ENCODE measurements around the gene ARID3A.

ARID3A gene

DNA sequence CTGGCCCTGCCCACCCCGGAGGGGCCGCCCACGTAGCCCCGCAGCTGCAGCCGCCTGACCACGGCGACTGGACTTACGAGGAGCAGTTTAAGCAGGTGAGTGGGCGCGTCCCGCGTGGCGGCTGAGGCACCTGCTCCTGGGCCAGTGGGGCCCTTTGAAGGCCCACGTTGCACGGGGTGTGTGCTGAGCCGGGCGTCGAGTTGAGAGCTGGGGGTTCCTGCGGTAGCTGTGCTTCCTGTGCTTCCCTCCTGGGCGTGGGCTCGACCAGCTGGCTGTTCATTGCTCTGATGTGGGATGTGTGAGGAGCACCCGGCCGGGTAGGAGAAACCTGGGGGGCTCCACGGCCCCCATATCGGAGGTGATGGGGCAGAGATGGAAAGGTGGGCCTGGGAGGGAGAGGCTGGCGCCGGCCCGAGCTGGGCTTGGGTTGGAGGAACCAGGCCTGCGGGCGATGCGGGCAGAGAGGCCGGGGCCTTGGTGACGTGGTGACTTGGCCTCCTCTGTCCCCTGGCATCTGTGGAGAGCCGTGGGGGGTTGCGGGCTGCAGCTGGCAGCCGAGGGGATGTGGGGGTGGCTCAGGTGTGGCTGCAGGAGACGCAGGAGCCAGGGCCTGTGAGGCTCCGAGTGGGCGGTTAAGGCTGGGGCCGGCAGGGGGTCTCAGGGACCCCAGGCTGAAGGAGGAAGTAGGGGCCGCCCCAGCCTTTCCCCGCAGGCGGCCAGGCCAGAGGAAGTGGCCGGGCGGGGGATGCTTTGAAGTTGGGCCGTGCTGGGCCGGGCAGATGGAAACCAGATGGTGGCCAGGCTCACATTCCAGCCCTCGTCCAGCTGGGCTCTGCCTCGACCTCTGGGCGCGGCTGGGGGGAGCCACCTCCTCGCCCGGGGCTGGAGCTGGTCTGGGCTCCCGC is 7.1 kb downstream of the ARID3A start:
- in situ Hi-C loops (cut with HindIII; ENCODE audit: low sequenced_read_pairs), result no loop called here
- H3K4me3 ChIP-seq (ENCODE audit: low read depth, low read length), result no peak overlapping the region
- TF ChIP-seq, protein P1, sequence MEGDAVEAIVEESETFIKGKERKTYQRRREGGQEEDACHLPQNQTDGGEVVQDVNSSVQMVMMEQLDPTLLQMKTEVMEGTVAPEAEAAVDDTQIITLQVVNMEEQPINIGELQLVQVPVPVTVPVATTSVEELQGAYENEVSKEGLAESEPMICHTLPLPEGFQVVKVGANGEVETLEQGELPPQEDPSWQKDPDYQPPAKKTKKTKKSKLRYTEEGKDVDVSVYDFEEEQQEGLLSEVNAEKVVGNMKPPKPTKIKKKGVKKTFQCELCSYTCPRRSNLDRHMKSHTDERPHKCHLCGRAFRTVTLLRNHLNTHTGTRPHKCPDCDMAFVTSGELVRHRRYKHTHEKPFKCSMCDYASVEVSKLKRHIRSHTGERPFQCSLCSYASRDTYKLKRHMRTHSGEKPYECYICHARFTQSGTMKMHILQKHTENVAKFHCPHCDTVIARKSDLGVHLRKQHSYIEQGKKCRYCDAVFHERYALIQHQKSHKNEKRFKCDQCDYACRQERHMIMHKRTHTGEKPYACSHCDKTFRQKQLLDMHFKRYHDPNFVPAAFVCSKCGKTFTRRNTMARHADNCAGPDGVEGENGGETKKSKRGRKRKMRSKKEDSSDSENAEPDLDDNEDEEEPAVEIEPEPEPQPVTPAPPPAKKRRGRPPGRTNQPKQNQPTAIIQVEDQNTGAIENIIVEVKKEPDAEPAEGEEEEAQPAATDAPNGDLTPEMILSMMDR (IDR thresholded peaks at IDR 0.05; ENCODE audit: low read depth, low read length, missing control alignments), result no peak
- peak; percentile 70 for DNase-seq (ENCODE audit: low read depth)

- no peak overlapping the region for H3K4me3 ChIP-seq (ENCODE audit: low read depth, low read length)
- in situ Hi-C loops (cut with HindIII; ENCODE audit: low sequenced_read_pairs), result no loop called here
- TF ChIP-seq, protein P1 (IDR thresholded peaks at IDR 0.05; ENCODE audit: low read depth, low read length, missing control alignments), result no peak
- DNase-seq (ENCODE audit: low read depth), result no peak
Observed at GRCh38 chr19:933553-933882, 7.7 kb downstream of the ARID3A start.

DNA sequence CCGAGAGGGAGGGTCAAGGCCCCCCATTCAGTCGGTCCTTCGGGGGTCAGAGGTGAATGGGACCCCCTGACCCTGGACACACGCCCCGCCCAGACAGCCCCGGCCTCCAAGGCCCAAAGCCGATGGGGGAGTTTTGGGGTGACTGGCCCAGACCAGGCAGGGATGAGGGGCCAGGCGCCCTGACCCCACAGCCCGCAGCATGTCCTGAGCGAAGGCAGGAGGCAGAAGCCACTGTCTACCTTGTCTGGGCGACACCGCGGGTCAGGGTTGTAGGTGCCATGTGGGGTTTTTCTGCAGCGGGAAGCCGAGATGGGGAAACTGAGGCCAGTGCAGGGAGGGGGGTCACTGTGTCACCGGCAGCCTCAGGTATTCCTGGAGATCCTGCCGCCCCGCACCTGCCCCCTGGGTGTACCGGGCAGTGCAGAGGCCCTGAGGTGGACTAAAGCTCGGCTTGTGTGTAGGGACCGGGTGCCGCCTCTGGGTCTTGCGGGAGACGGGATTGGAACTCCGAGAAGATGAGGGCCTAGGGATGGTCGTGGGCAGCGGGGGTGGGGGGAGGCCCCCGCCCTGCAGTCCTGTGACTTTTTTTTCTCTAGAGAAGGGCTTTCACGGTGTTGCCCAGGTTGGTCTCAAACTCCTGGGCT is 8.5 kb downstream of the ARID3A start:
- no peak overlapping the region for H3K4me3 ChIP-seq (ENCODE audit: low read depth, low read length)
- no peak for DNase-seq (ENCODE audit: low read depth)
- TF ChIP-seq, protein P1 (IDR thresholded peaks at IDR 0.05; ENCODE audit: low read depth, low read length, missing control alignments), result no peak
- in situ Hi-C loops (cut with HindIII; ENCODE audit: low sequenced_read_pairs), result no loop called here

- TF ChIP-seq, protein P1 (IDR thresholded peaks at IDR 0.05; ENCODE audit: low read depth, low read length, missing control alignments), result peak; percentile 6
- H3K4me3 ChIP-seq (ENCODE audit: low read depth, low read length), result no peak overlapping the region
- in situ Hi-C loops (cut with HindIII; ENCODE audit: low sequenced_read_pairs), result no loop called here
Observed at GRCh38 chr19:934865-935479, 9.1 kb downstream of the ARID3A start.

GRCh38 chr19:936175-936546 is 10.3 kb downstream of the ARID3A start:
- H3K4me3 ChIP-seq (ENCODE audit: low read depth, low read length), result no peak overlapping the region
- TF ChIP-seq, protein P1 (IDR thresholded peaks at IDR 0.05; ENCODE audit: low read depth, low read length, missing control alignments), result no peak
- no peak for DNase-seq (ENCODE audit: low read depth)
- in situ Hi-C loops (cut with HindIII; ENCODE audit: low sequenced_read_pairs), result no loop called here

More at GRCh38 chr19:934865-935479, 9.1 kb downstream of the ARID3A start:
- DNase-seq (ENCODE audit: low read depth), result no peak

- H3K4me3 ChIP-seq (ENCODE audit: low read depth, low read length), result no peak overlapping the region
- TF ChIP-seq, protein P1 (IDR thresholded peaks at IDR 0.05; ENCODE audit: low read depth, low read length, missing control alignments), result no peak
- DNase-seq (ENCODE audit: low read depth), result no peak
- in situ Hi-C loops (cut with HindIII; ENCODE audit: low sequenced_read_pairs), result no loop called here
Observed at GRCh38 chr19:937259-937694, 11.4 kb downstream of the ARID3A start.

Measured in astrocyte of the cerebellum (primary cell).